Islet of Langerhans (tissue), 1 donor: ENCODE measurements around the gene PEPD.

Experiments
- FAIRE-seq: peaks from one replicate; lab custom pipeline; 2011; peaks lifted over from hg19 to GRCh38; lab: Jason Lieb, UNC

PEPD gene

GRCh38 chr19:33472691-33473652, 48.6 kb downstream of the PEPD start:
- FAIRE-seq, result no peak

DNA sequence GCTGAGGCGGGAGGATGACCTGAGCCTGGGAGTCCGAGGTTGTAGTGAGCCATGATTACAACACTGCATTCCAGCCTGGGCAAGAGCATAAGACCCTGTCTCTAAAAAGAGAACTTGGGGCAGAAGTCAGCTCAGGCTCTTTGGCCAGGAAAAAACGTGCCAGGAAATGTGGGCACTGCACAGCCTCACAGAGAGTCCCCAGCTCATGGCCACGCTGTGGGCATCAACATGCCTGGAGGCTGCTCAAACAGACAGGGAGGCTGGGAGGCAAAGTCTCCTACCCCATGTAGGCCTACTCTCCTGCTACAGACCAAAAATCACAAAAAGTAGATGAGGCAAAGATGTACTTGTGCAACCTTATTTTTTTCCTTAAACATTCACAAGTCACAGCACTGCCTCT, 49.4 kb downstream of the PEPD start:
- FAIRE-seq, result no peak

DNA sequence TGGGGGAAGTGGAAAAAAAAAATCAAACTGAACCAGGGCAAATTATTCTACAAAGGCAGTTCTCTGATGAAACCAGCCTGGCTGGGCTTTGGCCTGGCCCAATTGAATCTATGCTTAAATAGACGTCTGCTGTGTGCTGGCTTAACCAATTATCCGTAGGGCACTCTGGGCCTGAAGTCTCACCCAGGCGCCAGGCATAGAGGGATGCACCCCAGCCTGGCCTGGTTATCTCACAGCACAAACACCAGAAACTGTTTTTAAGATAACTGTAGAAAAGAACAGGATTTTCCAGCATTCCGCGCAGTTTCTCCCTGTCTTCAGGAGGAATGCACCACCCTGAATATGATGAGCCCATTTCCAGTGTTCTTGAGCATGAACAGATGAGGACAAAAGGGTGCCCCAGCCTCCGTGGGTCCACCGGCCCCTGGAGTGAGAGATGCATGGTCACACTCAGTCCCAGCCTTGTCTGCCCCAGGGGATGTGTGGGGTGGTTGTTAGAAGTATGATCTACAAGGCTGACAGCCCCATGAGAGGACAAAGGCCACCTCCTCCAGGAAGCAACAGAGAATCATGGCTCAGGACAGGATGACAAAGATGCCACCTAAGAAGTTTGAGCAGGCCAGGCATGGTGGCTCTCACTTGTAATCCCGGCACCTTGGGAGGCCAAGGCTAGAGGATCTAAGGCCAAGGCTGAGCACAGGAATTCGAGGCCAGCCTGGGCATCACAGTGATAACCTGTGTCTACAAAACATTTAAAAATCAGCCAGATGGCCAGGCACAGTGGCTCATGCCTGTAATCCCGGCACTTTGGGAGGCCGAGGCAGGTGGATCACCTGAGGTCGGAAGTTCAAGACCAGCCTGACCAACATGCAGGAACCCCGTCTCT, 50.2 kb downstream of the PEPD start:
- no peak for FAIRE-seq

DNA sequence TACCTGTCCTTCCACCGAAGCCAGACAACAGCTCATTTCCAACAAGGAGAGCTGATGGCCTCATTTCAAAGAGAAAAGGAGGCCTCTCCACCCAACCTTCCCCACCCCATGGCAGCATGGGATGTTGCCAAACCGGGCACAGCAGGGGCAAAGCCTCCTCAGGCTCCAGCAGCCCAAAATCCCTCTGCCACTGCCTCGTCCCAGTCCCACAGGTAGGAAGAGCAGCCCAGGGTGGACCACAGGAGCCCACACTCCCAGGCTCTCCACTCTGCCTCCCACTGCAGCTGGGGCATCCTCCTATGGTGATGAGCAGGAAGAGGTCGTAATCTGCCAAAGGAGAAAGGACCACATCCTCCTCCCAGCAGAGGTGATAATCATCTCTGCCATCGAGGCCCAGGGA, 50.9 kb downstream of the PEPD start:
- no peak for FAIRE-seq

DNA sequence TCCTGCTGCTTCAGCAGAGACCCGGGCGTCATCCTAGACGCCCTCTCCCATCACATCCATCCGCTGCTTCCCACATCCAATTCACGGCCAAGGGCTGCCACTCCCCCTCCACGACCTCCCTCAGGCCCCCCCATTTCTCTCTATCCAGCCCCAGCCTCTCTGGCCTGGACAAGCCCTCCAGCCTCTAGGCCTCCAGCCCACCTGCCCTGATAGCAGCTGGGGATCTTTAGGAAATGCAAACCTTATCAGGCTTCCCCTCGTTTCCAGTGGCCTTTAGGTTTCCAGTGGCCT, 51.6 kb downstream of the PEPD start:
- no peak for FAIRE-seq

DNA sequence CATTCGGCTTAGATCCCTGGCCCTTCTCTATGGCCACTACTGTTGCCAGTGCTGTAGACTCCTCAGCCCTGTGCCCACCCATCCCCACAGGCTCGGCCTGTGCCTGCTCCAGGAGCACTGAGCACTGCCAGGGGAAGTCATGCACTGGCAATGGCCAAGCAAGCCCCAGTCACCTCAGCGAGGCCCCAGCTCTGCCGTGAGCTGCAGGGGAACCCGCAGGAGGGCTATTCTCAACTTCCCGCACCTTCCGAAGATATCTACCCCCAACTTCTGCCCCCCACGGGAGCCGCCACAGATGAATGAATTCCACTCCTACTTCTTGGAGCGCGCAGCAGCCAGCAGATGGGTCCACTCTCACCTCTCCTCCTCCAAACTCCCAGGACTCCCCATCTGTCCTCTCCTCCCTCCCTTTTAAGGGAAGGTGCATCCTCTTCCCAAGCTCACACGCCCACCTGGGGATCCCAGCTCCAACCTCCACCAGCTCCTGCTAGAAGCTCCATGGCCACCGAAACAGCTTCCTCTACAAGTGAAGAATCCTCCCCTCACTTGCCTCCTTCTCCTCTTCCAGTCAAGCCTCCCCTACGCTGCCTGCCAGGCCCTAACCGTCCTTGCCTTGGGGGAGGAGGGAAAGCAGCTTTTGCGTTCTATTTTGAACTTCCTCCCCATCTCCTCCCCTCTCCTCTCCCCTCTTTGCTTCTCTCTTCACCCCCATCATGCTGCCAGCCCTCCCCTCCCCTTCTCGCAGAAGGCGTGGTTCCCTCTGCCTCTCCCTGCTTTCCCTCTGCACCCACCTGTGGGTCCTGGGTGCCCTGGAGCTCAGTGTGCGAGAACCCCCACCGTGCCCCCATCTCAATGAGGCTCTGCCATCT, 52.2 kb downstream of the PEPD start:
- no peak for FAIRE-seq

- FAIRE-seq, result no peak
Observed at GRCh38 chr19:33468361-33469170, 53.0 kb downstream of the PEPD start.

- FAIRE-seq, result no peak
Observed at GRCh38 chr19:33467851-33468250, 53.7 kb downstream of the PEPD start.

DNA sequence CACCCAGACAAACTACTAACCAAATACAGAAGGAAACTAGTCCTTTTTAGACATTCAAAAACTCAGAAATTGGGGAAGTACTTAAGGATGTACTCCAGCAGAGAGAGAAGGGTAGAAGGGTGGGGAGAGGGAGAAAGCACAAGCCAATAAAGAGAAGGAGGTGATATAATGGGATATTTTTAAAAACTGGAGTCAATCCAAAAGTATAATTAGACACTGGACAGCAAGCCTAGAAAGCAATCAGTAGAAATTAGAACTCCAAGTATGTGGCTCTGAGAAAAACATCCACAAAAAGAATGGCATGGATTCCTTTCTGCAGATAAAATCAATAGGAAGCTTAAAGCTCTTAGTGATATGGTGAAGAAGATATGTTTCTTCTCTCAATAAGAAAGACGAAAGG, 55.8 kb downstream of the PEPD start:
- peak; percentile 9 for FAIRE-seq

DNA sequence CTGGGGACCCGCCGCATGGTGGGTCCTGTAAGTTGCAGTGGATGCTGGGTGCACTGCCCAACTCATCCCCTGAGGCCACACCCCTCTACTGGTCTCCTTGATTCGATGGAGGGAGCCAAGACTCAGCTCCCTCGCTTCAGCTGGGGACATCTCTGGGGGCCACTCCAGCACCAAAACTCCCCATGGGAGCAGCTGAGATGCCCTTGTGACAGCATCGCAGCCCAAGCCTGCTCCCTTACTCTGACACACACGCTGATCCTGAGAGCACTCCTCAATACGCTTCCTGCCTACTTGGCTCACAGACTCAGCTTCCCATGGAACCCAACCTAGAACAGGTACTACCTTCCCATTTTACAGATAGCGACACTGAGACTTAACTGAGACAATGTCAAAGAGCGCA, 56.2 kb downstream of the PEPD start:
- no peak for FAIRE-seq

GRCh38 chr19:33464733-33465115, 56.9 kb downstream of the PEPD start:
- FAIRE-seq, result no peak

- no peak for FAIRE-seq
Observed at GRCh38 chr19:33464010-33464732, 57.4 kb downstream of the PEPD start.

DNA sequence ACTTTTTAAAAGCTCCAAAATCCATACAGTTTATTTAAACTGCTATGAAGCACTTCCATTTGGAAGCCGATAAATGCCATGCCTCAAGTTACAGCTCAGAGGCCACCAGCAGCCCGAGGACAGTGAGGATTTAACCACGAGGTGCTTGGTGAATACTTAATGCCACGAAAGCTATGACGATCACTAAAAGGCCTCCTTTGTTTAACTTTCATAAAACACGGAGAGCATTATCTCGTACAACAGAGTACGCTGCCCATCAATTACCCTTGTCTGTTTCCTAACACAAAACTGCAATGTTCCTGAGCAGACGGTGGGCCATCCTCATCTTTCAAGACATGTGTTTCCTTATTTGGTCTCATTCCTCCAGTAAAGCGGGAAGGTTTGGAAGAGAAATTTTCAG, 58.4 kb downstream of the PEPD start:
- no peak for FAIRE-seq

- no peak for FAIRE-seq
Observed at GRCh38 chr19:33462112-33462791, 59.3 kb downstream of the PEPD start.

DNA sequence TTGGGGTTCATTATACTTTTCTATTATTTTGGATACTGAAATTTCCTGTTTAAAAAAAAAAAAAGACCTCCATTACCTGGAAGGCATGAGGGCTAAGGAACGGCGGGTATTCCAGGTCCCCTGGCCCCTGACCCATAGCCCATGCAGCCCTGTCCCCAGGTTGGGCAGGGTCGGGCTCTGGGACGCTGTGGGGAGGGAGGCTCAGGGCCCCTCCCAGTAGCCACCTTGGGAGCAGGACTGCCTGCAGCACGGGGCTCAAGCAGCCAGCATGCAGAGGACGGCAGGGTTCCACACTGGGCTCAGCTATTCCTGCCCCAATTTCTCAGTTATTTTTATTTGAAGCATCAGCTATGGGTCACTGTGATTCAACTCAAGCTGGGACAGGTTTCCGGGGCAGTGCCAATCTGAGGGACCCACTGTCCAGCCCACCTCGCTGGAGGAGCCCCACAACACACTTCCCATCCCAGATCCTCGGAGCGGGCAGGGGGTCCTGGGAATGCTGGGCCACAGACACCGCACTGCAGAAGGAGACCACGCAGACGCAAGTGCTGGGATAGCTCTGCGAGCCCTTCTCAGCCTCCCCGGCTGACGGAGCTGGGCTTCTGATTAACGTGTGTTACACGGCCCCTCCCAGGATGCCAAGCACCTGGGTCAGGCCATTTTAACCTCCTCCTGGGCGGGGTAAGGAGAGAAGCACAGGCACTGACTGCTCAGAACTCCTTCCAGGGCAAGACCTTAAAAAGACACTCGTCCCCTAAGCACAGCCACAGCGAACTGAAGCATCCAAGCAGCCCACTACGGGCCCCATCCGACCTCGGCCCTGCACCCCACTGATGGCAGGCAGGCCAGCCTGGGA, 60.1 kb downstream of the PEPD start:
- no peak for FAIRE-seq

GRCh38 chr19:33460221-33460908, 61.2 kb downstream of the PEPD start:
- no peak for FAIRE-seq

- no peak for FAIRE-seq
Observed at GRCh38 chr19:33459222-33460090, 62.1 kb downstream of the PEPD start.

GRCh38 chr19:33458807-33459206, 62.8 kb downstream of the PEPD start:
- FAIRE-seq, result no peak
